ENCODE measurements around the gene REXO1.

REXO1 gene

DNA sequence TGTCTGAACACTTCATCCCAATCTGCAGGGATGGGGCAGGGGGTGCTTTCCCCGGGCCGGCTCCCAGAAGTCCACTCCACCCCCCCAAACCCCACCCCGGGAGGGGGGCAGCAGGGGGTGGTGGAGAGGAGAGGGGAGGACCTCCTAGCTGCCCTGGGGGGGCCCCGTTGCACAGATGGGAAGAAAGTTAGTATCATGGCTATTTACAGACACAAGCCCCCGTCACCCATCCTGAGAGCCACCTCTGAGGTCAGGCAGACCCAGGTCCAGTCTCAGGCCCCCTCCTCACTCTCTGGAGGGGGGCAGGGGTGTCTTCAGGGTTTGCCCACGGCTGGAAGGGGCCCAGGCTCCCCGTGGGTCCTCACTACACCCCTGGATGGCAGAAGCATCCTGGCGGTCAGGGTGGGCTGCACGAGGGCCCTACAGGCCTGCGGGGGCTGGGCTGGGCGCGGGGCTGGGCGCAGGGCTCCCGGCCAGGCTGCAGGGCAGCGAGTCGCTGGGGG lies 5.8 kb upstream of the REXO1 start:
- Histone ChIP-seq H3K9me3 (ENCODE audit: control insufficient read depth, low read length) (no peaks in the 10 kb centered on the region), H3K4me1 (ENCODE audit: control insufficient read depth, insufficient read depth, low read length) (peaks cover 44% of the 10 kb centered on the region), H3K4me3 (ENCODE audit: insufficient read depth, low read depth, low read length) (no peak overlapping the region), H3K27ac (ENCODE audit: insufficient read depth, low read depth, low read length, poor library complexity, severe bottlenecking) (peak overlapping the region; percentile 80), H3K36me3 (ENCODE audit: control insufficient read depth, insufficient read depth, low read length) (no peaks in the 10 kb centered on the region), H3K27me3 (ENCODE audit: control insufficient read depth, insufficient read depth, low read length, poor library complexity, severe bottlenecking) (peaks cover 23% of the 10 kb centered on the region)
- WGBS, 2 experiments: 90 to 92% methylated on average over 13 to 16 of the region's 16 CpGs

DNA sequence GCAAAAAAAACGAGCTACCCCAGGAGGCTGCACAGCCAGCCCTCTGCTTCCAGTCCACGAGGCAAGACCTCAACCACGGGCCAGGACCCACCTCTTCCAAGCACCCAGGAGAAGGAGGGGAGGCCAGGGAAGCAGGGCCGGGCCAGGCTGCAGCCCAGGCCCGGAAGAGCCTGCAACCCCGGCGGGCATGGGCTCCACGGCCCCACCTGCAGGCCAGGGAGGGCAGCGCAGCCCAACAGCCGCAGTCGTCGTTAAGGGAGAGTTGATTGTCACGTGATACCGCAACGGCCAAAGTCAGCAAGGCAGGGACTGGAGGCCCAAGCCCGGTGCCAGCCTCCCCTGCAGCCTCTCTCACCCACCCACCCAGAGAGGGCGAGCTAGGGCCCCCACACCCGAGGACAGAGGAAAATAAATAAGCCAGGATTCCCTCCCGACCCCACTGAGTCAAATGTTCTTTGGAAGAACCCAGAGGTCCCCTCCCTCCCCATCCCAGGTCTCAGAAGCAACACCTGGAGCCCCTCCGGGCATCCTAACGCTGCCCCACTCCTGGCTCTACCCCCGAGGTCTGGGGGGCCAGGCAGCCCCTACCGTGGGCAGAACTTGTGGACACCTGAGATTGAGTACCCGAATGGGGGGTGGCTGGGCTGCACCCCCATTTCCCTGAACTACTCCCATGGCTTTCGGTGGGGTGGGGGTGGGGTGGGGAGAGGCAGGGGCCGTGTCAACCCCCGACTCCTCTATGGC lies 5.2 kb upstream of the REXO1 start:
- Histone ChIP-seq H3K27ac (ENCODE audit: insufficient read depth, low read depth, low read length, poor library complexity, severe bottlenecking) (no peak overlapping the region), H3K9me3 (ENCODE audit: control insufficient read depth, low read length) (no peaks in the 10 kb centered on the region), H3K36me3 (ENCODE audit: control insufficient read depth, insufficient read depth, low read length) (no peaks in the 10 kb centered on the region), H3K27me3 (ENCODE audit: control insufficient read depth, insufficient read depth, low read length, poor library complexity, severe bottlenecking) (peaks cover 17% of the 10 kb centered on the region), H3K4me3 (ENCODE audit: insufficient read depth, low read depth, low read length) (no peak overlapping the region), H3K4me1 (ENCODE audit: control insufficient read depth, insufficient read depth, low read length) (peaks cover 38% of the 10 kb centered on the region)
- 45 to 50% methylated on average over 24 to 27 of the region's 27 CpGs for WGBS, 2 experiments

DNA sequence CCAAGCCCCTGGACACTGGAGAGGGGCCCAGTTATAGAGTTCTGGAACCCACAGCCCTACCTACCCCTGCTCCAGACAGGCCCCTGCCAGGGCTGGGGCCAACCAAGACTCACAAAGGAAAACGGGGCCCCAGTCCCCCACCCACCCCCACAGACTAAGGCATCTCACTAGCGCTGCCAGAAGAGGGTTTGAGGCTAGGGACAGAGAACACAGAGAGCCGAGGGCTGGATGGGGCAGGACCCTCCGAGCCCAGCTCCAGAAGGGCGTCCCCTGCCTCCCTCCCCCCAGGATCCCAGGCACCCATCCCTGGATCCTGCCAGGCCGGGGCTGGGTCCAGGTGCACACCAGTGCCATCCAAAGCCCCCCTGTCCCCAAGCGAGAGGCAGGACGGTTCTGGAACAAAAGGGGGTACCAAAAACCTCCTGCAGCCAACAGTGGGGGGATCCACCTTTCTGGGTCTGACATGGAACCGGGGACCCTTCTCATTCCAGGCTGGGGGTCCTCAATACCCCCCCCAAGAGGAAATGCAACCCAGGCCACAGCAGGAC lies 4.4 kb upstream of the REXO1 start:
- H3K27ac ChIP-seq (ENCODE audit: insufficient read depth, low read depth, low read length, poor library complexity, severe bottlenecking): no peak overlapping the region
- H3K36me3 ChIP-seq (ENCODE audit: control insufficient read depth, insufficient read depth, low read length): no peaks in the 10 kb centered on the region
- no peaks in the 10 kb centered on the region for H3K9me3 ChIP-seq (ENCODE audit: control insufficient read depth, low read length)
- H3K4me3 ChIP-seq (ENCODE audit: insufficient read depth, low read depth, low read length): no peak overlapping the region
- 91% methylated on average over 9 of the region's 9 CpGs for WGBS, 2 experiments
- H3K27me3 ChIP-seq (ENCODE audit: control insufficient read depth, insufficient read depth, low read length, poor library complexity, severe bottlenecking): peaks cover 11% of the 10 kb centered on the region
- peaks cover 35% of the 10 kb centered on the region for H3K4me1 ChIP-seq (ENCODE audit: control insufficient read depth, insufficient read depth, low read length)

DNA sequence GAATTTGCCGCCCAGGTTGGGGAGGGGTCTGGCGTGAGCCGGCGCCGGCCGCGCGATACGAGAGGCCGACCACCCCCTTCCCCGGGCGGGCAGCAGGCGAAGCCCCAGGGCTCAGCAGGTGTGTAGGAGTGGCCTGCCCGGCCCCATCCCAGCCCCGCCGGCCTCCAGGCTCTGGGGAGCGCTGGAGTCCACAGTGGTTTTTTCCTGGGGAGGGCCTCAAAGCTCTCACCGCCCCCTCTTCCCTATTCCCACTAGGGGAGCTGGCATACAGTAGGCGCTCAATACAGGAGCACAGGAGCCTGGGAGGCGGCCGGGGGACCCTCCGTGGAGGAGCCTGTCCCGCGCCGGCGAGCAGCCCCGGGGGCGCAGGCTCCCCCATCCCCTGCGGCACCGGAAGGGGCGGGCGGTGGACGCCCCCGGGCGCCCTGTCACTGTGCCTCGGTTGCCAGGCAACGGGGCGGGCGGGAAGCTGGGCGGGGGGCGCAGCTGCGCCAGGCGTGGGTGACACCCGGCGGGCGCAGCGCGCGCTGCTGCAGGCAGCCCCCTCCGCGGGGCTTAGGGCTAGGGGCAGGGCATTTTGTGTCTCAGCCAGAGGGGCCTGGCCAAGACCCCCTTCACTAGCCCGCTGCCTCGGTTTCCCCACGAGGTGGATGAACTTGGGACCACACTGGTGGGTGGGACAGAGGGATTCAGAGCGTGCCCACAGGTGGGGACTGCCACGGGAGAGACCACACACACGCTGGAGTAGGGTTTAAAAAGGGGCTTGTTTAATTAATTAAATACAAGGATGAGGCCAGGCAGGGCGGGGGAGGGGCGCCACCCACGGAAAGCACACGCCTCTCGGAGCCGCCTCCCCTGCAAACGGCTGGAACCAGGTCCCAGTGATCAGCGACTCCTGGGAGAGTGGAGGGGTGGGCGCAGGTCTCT lies 3.6 kb upstream of the REXO1 start:
- Histone ChIP-seq H3K27ac (ENCODE audit: insufficient read depth, low read depth, low read length, poor library complexity, severe bottlenecking) (no peak overlapping the region), H3K4me3 (ENCODE audit: insufficient read depth, low read depth, low read length) (no peak overlapping the region), H3K36me3 (ENCODE audit: control insufficient read depth, insufficient read depth, low read length) (no peaks in the 10 kb centered on the region), H3K4me1 (ENCODE audit: control insufficient read depth, insufficient read depth, low read length) (peaks cover 32% of the 10 kb centered on the region), H3K27me3 (ENCODE audit: control insufficient read depth, insufficient read depth, low read length, poor library complexity, severe bottlenecking) (peaks cover 4% of the 10 kb centered on the region), H3K9me3 (ENCODE audit: control insufficient read depth, low read length) (no peaks in the 10 kb centered on the region)
- 91% methylated on average over 66 of the region's 66 CpGs for WGBS, 2 experiments

DNA sequence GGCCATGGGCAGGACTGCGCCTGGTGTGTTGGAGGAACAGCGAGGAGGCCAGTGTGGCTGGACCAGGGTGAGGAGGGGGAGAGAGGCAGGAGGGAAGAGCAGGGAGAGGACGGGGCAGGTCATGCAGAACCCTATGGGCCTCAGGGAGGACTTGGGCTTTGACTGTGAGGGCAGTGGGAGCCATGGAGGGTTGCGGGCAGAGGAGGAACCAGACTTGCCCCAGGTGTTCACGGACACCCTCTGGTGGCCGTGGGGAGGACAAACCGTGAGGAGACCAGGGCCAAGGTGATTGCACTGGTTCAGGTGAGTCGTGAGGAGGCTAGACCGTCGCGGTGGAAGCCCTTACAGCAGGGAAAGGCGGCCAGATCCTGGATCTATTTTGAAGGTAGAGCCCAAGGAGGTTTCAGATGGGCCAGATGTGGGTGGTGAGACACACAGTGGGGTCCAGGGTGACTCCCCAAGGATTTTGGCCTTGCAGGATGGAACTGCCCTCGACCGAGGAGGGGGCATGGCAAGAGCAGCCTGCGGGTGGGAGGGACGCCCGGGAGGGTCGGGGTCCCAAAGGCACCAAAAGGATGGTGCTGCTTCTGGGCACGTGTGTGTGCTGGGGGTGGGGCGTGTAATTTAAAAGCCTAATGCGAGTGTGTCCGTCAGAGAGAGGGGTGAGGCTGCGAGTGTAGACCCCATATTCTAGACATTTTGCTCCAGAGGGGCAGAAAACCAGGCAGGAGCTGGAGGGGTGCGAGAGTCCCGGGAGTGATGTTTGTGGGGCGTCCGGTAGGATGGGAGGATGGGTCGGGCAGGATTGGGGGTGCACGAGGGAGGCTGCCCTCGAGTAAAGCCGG lies 2.7 kb upstream of the REXO1 start:
- Histone ChIP-seq H3K9me3 (ENCODE audit: control insufficient read depth, low read length) (no peaks in the 10 kb centered on the region), H3K4me1 (ENCODE audit: control insufficient read depth, insufficient read depth, low read length) (peaks cover 33% of the 10 kb centered on the region), H3K27me3 (ENCODE audit: control insufficient read depth, insufficient read depth, low read length, poor library complexity, severe bottlenecking) (no peaks in the 10 kb centered on the region), H3K36me3 (ENCODE audit: control insufficient read depth, insufficient read depth, low read length) (no peaks in the 10 kb centered on the region), H3K27ac (ENCODE audit: insufficient read depth, low read depth, low read length, poor library complexity, severe bottlenecking) (no peak overlapping the region), H3K4me3 (ENCODE audit: insufficient read depth, low read depth, low read length) (no peak overlapping the region)
- 93 to 95% methylated on average over 31 of the region's 31 CpGs for WGBS, 2 experiments

DNA sequence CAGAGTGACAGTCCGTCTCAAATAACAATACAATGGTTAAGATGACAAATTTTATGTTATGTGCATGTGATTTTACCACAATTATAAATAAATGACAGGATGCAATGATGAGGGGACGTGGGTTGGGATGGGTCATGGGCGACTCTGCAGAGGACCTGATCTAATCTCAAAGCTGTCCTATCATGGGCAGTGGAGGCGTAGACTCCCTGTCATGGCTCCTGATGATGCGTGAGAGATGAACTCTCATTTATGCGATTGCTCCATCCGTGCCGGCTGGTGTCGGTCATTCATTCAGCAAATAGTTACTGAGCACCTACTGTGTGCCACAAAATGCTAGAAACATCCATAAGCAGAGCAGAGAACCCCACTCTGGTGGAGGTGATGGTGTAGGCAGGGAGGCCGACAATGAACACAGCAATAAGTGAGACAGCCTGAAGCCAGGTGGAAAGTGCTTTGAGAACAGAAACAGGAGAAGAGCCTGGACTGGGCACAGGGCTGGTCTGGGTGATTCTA lies 1.7 kb upstream of the REXO1 start:
- Histone ChIP-seq H3K4me3 (ENCODE audit: insufficient read depth, low read depth, low read length) (no peak overlapping the region), H3K36me3 (ENCODE audit: control insufficient read depth, insufficient read depth, low read length) (no peaks in the 10 kb centered on the region), H3K4me1 (ENCODE audit: control insufficient read depth, insufficient read depth, low read length) (peaks cover 24% of the 10 kb centered on the region), H3K27me3 (ENCODE audit: control insufficient read depth, insufficient read depth, low read length, poor library complexity, severe bottlenecking) (no peaks in the 10 kb centered on the region), H3K27ac (ENCODE audit: insufficient read depth, low read depth, low read length, poor library complexity, severe bottlenecking) (no peak overlapping the region), H3K9me3 (ENCODE audit: control insufficient read depth, low read length) (no peaks in the 10 kb centered on the region)
- WGBS, 2 experiments: 87 to 90% methylated on average over 10 of the region's 10 CpGs

DNA sequence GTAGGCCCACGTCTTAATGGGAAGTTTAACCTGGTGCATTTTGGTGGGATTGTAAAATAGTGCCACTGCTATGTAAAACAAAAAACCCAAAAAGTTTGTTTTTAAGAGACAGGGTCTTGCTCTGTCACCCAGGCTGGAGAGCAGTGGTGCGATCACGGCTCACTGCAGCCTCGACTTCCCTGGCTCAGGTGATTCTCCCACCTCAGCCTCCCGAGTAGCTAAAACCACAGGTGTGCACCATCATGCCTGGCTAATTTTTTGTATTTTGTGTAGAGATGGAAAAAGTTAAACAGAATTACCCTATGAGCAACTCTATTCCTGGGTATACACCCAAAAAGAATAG lies 820 bp upstream of the REXO1 start:
- Histone ChIP-seq H3K27ac (ENCODE audit: insufficient read depth, low read depth, low read length, poor library complexity, severe bottlenecking) (no peak overlapping the region), H3K4me3 (ENCODE audit: insufficient read depth, low read depth, low read length) (no peak overlapping the region)

DNA sequence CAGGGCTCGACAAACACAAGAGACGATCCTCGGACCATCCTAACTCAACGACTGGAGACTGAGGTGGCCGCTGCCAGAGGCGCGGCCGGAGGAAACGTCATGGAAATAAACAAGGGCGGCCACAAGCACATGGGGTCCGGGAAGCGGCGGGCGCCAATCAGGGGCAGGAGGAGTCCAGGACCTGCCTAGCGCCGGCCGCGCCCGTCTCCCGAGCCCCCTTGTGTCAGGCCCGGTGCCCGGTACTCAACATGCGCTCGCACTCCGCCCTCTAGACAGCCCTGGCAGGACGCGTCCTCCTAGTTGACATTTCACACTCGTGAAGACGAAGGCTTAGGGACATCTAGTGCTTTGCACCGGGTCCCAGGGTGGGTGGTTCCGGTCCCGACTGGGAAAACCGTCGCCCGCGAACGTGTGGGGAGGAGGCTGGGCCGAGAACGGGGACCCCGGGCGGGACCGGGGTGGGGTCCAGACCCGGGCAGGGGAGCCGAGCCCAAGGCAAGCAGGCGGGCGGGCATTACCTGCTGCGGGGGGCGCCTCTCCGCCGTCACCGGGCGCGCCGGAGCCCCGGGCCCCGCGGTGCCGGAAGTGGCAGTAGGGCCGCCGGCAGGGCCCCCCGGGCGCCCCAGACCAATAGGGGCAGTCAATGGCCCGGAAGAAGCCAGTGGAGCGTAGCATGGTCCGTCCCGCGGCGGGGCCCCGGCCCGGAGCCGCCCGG lies 442 bp downstream of the REXO1 start:
- WGBS, 2 experiments: 1% methylated on average over 72 of the region's 72 CpGs
- H3K4me3 ChIP-seq (ENCODE audit: insufficient read depth, low read depth, low read length): peak overlapping the region; percentile 99
- H3K27me3 ChIP-seq (ENCODE audit: control insufficient read depth, insufficient read depth, low read length, poor library complexity, severe bottlenecking): no peaks in the 10 kb centered on the region

More for the DNA sequence above, 820 bp upstream of the REXO1 start:
- Histone ChIP-seq H3K4me1 (ENCODE audit: control insufficient read depth, insufficient read depth, low read length) (peaks cover 15% of the 10 kb centered on the region), H3K36me3 (ENCODE audit: control insufficient read depth, insufficient read depth, low read length) (no peaks in the 10 kb centered on the region), H3K27me3 (ENCODE audit: control insufficient read depth, insufficient read depth, low read length, poor library complexity, severe bottlenecking) (no peaks in the 10 kb centered on the region), H3K9me3 (ENCODE audit: control insufficient read depth, low read length) (no peaks in the 10 kb centered on the region)
- WGBS, 2 experiments: 70 to 75% methylated on average over 5 of the region's 5 CpGs

DNA sequence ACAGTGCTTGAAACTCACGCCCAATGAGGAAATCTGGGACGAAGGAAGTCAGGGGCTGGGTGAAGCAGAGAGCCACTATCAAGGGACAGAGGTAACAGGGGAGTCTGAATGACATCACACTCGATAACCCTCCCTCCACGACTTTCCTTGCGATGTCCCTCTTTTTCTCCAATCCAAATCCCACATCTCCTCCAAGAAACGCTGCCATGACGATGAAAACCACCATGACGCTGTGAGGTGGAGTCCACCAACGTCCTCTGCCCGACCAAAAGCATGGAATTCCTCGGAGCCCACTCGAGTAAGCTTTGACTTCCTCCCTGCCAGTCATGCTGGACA lies 967 bp downstream of the REXO1 start:
- 23 to 26% methylated on average over 12 of the region's 12 CpGs for WGBS, 2 experiments
- peaks cover 13% of the 10 kb centered on the region for H3K4me1 ChIP-seq (ENCODE audit: control insufficient read depth, insufficient read depth, low read length)

More for the DNA sequence above, 442 bp downstream of the REXO1 start:
- H3K4me1 ChIP-seq (ENCODE audit: control insufficient read depth, insufficient read depth, low read length): peaks cover 13% of the 10 kb centered on the region
- H3K27ac ChIP-seq (ENCODE audit: insufficient read depth, low read depth, low read length, poor library complexity, severe bottlenecking): peak overlapping the region; percentile 100
- no peaks in the 10 kb centered on the region for H3K36me3 ChIP-seq (ENCODE audit: control insufficient read depth, insufficient read depth, low read length)
- no peaks in the 10 kb centered on the region for H3K9me3 ChIP-seq (ENCODE audit: control insufficient read depth, low read length)

More for the DNA sequence above, 967 bp downstream of the REXO1 start:
- Histone ChIP-seq H3K9me3 (ENCODE audit: control insufficient read depth, low read length) (no peaks in the 10 kb centered on the region), H3K27me3 (ENCODE audit: control insufficient read depth, insufficient read depth, low read length, poor library complexity, severe bottlenecking) (no peaks in the 10 kb centered on the region), H3K27ac (ENCODE audit: insufficient read depth, low read depth, low read length, poor library complexity, severe bottlenecking) (no peak overlapping the region), H3K36me3 (ENCODE audit: control insufficient read depth, insufficient read depth, low read length) (no peaks in the 10 kb centered on the region), H3K4me3 (ENCODE audit: insufficient read depth, low read depth, low read length) (peak overlapping the region; percentile 99)

Data from ectodermal cell (in vitro differentiated cells).